Peyer's patch (tissue), 4 donors: ENCODE data around the gene ZFY. TPM values are rescaled to one million over a fixed set of nuclear protein-coding genes. Genes with fewer than 3 reads are reported as not detected.

Experiments
- DNase-seq, 3 donors: peaks; one replicate each; pipeline ENCODE4 v3.0.0-alpha.2; 2017 to 2019
- H3K27ac ChIP-seq, 4 donors: fragments of 200-600 bp; sonication (generic); one replicate each; pipeline ENCODE4 v1.5.1; 2016 to 2019
- H3K27me3 ChIP-seq, 2 donors: fragments of 200-600 bp; sonication (generic); one replicate each; pipeline ENCODE4 v1.5.1; 2019
- H3K36me3 ChIP-seq, 3 donors: fragments of 200-600 bp; sonication (generic); one replicate each; pipeline ENCODE4 v1.5.1; 2016 to 2019
- H3K4me1 ChIP-seq, 4 donors: fragments of 200-600 bp; sonication (generic); one replicate each; pipeline ENCODE4 v1.5.1; 2016 to 2019
- H3K4me3 ChIP-seq, 4 donors: fragments of 200-600 bp; sonication (generic); 1 replicate in 3 of 4; 2 replicates in 1 of 4; pipeline ENCODE4 v1.5.1; 2016 to 2019; ENCODE audit warnings: mild to moderate bottlenecking in 1 of 4
- H3K9me3 ChIP-seq, 4 donors: fragments of 200-600 bp; sonication (generic); one replicate each; pipeline ENCODE4 v1.5.1; 2016 to 2019; ENCODE audit warnings: mild to moderate bottlenecking in 1 of 4
- POLR2A ChIP-seq, 2 donors: fragments of 450-650 bp; IDR thresholded peaks; one replicate each; pipeline ENCODE4 v1.5.1; 2017; ENCODE audit warnings: antibody characterized with exemption in 2 of 2, mild to moderate bottlenecking in 2 of 2, moderate library complexity in 2 of 2
- total RNA-seq, 4 donors: library from RNA; depleted of rRNA; stranded (reverse); fragments of >200 nt; gene quantifications; one replicate each; pipeline ENCODE4 v1.1.0, GENCODE V29; 2016
- TF ChIP-seq, protein P1 (sequence below), 6 experiments: fragments of 450-650 bp in 4 of 6; fragments of 200-600 bp in 2 of 6; sonication (generic) in 1 of 6; IDR thresholded peaks; one replicate each; pipeline ENCODE4 v1.5.1; 2017 to 2019; ENCODE audit warnings: antibody characterized with exemption in 6 of 6, mild to moderate bottlenecking in 3 of 6, moderate library complexity in 1 of 6

Gene ZFY
- total RNA-seq, 4 donors from 2014 or later, result 15.8 to 16.0 TPM; not detected in 2

GRCh38 chrY:2937149-2937548 lies 2.0 kb downstream of the ZFY start:
- DNase-seq, result no peak
- peak overlapping the region in 1 of 4 donors; percentile 100 for H3K27ac ChIP-seq
- no peaks in the 10 kb centered on the region for H3K9me3 ChIP-seq
- TF ChIP-seq POLR2A (IDR thresholded peaks at IDR 0.05), result no peak
- TF ChIP-seq, protein P1, sequence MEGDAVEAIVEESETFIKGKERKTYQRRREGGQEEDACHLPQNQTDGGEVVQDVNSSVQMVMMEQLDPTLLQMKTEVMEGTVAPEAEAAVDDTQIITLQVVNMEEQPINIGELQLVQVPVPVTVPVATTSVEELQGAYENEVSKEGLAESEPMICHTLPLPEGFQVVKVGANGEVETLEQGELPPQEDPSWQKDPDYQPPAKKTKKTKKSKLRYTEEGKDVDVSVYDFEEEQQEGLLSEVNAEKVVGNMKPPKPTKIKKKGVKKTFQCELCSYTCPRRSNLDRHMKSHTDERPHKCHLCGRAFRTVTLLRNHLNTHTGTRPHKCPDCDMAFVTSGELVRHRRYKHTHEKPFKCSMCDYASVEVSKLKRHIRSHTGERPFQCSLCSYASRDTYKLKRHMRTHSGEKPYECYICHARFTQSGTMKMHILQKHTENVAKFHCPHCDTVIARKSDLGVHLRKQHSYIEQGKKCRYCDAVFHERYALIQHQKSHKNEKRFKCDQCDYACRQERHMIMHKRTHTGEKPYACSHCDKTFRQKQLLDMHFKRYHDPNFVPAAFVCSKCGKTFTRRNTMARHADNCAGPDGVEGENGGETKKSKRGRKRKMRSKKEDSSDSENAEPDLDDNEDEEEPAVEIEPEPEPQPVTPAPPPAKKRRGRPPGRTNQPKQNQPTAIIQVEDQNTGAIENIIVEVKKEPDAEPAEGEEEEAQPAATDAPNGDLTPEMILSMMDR (IDR thresholded peaks at IDR 0.05), result no peak
- peak overlapping the region in 1 of 4 donors; percentile 71 for H3K4me3 ChIP-seq
- no peaks in the 10 kb centered on the region for H3K4me1 ChIP-seq
- no peaks in the 10 kb centered on the region for H3K36me3 ChIP-seq
- H3K27me3 ChIP-seq, result no peaks in the 10 kb centered on the region

GRCh38 chrY:2949590-2950252 lies 14.5 kb downstream of the ZFY start:
- H3K27ac ChIP-seq, result no peak overlapping the region
- H3K4me1 ChIP-seq, result no peaks in the 10 kb centered on the region
- no peaks in the 10 kb centered on the region for H3K36me3 ChIP-seq
- no peaks in the 10 kb centered on the region for H3K27me3 ChIP-seq
- H3K9me3 ChIP-seq, result no peaks in the 10 kb centered on the region
- TF ChIP-seq POLR2A (IDR thresholded peaks at IDR 0.05), result no peak
- TF ChIP-seq, protein P1 (IDR thresholded peaks at IDR 0.05), result no peak
- no peak overlapping the region for H3K4me3 ChIP-seq
- no peak for DNase-seq

DNA sequence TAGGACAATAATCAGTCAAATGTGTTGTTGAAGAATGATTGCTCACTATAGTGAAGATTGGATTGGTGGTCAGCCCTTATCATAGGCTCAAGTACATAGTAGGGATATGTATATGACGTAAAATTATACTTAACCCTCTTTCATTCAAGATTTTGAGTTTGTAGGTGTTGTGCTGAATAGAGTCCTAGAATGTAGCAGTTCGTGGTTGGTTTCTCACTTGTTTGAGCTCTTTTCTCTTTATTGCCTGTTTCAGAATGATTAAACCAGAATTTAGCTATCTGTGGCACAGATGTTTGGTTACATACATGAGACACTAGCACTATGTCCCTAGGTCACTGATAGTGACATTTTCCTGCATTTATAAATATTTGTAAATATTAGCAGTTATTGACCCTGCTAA lies 15.5 kb downstream of the ZFY start:
- H3K4me1 ChIP-seq, result no peaks in the 10 kb centered on the region
- H3K9me3 ChIP-seq, result no peaks in the 10 kb centered on the region
- DNase-seq, result no peak
- H3K36me3 ChIP-seq, result no peaks in the 10 kb centered on the region
- H3K27ac ChIP-seq, result no peak overlapping the region
- no peak overlapping the region for H3K4me3 ChIP-seq
- no peak for TF ChIP-seq POLR2A (IDR thresholded peaks at IDR 0.05)
- TF ChIP-seq, protein P1 (IDR thresholded peaks at IDR 0.05), result no peak
- H3K27me3 ChIP-seq, result no peaks in the 10 kb centered on the region

- TF ChIP-seq POLR2A (IDR thresholded peaks at IDR 0.05), result no peak
- TF ChIP-seq, protein P1 (IDR thresholded peaks at IDR 0.05), result no peak
- DNase-seq, result no peak
- no peaks in the 10 kb centered on the region for H3K9me3 ChIP-seq
- no peaks in the 10 kb centered on the region for H3K4me1 ChIP-seq
- no peak overlapping the region for H3K4me3 ChIP-seq
- no peak overlapping the region for H3K27ac ChIP-seq
- no peaks in the 10 kb centered on the region for H3K27me3 ChIP-seq
- H3K36me3 ChIP-seq, result no peaks in the 10 kb centered on the region
Observed at GRCh38 chrY:2952912-2953311, 17.7 kb downstream of the ZFY start.

DNA sequence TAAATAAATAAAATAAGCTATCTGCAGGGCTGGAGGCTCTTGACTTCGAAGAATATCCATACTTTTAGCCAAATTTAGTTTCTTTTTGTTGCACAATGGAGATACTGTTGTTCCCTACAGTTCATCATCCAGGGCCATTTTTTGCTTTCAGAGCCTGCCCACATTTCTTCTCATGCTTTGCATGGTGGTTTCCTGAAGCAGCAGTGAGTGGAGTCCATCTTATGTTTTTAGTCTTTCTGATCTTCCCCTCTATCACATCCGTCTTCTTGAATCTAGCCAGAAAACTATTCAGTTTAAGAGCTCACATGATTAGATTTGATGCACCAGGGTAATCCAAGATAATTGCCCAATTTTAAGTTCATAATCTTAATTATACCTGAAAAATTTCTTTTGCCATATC lies 19.6 kb downstream of the ZFY start:
- no peak for DNase-seq
- no peaks in the 10 kb centered on the region for H3K4me1 ChIP-seq
- TF ChIP-seq, protein P1 (IDR thresholded peaks at IDR 0.05), result no peak
- no peak for TF ChIP-seq POLR2A (IDR thresholded peaks at IDR 0.05)

More for the DNA sequence above, 19.6 kb downstream of the ZFY start:
- Histone ChIP-seq H3K9me3 (no peaks in the 10 kb centered on the region), H3K4me3 (no peak overlapping the region), H3K27ac (no peak overlapping the region), H3K27me3 (no peaks in the 10 kb centered on the region), H3K36me3 (no peaks in the 10 kb centered on the region)
